LHCN-M2 (cell line): Measurements from ENCODE around the gene BTC. TPM values are rescaled to one million over a fixed set of nuclear protein-coding genes. Genes with fewer than 3 reads are reported as not detected.
"Not testable (repeated sequence)": the region's sequence is repeated elsewhere in the genome, so short reads cannot be mapped to it uniquely, and the experiment has no call there.

ENCODE experiments used
- DNase-seq: peaks from one replicate; pipeline ENCODE4 v3.0.0-alpha.2; 2012; ENCODE audit warnings: low read depth
- total RNA-seq: library from RNA; depleted of rRNA; stranded (reverse); fragments of >200 nt; gene quantifications from 2 replicates; pipeline ENCODE4 v1.2.3, GENCODE V29; 2014; rRNA removed

The BTC gene
- total RNA-seq, 1 experiment from 2014 or later = 0.40 TPM

DNA sequence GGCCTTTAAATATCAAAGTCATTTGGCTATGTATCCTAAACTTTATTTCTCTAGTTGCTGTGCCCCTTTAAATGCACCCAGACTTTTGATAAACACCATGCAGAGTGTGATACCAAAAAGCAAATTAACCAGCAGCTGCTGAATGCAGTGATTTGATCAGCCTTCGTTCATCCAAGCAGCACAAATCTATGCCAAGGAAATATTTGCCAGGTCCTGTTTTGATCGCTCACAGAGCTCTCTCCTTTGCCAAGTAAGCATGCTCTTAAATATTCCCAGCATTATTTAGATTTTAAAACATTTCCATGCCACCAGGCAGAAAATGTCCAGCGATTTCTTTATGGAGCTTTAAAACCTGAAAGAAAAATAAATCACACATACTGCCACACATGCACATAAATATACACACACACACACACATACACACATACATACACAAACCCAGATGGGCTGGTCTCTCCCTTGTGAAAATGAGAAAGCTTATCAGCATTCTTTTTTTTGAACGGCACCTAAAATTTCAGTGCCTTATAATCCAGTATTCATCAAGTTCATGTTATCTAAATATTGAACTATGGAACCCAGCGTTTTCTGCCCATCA lies 35.7 kb downstream of the BTC start:
- no peak for DNase-seq

DNA sequence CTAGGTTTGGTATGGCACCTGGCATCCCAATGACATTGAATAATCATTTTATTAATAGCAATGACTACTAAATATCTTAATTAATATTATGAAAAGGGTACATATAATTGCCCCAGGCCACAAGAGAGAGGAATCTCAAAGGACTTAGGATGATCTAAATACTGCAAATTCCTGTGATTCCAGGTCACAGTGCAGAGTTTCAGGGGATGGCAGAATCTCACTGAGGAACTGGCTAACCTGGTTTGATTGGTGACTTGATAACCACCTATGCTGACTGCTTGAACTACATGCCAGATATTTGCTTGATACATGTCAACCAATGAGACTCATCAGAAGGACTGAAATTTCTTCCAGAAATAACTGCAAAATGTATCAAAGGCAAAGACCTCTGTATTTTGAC lies 37.2 kb downstream of the BTC start:
- no peak for DNase-seq

DNA sequence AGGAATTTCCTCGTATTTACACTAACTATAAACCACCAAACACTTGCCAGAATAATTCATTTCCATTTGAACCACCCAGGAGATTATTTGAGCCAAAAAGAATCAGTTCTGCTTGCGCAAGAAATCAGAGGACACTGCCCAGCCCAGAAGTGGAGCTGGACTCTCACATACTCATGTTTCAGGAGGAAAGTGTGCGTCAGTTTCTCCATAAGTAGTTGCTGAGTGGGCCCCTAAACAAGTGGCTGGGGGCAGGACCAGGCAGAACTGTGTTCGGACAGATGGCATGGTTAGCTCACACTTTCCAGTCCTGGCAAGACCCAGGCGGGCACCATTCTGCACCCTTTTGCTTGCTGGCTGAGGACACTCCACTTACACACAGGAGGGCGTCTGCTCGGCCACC lies 38.8 kb downstream of the BTC start:
- peak; percentile 36 for DNase-seq

DNA sequence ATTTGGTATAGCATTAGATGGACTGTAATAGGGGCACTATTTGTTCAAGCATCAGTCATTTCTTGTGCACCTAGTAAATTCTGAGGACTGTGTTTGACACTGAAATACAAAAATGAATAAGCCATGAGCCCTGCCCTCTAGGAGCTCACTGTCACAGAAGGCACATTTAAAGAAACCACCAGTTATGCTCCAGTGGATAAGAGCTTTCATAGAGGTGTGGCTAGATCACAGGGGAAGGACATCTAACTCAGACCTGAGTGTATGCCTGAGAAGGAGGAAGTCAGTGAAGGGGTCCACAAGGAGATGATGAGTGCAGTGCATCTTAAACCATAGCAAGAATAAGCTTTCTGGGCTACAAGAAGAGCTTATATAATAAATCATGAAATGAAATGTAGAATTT lies 40.1 kb downstream of the BTC start:
- no peak for DNase-seq

DNA sequence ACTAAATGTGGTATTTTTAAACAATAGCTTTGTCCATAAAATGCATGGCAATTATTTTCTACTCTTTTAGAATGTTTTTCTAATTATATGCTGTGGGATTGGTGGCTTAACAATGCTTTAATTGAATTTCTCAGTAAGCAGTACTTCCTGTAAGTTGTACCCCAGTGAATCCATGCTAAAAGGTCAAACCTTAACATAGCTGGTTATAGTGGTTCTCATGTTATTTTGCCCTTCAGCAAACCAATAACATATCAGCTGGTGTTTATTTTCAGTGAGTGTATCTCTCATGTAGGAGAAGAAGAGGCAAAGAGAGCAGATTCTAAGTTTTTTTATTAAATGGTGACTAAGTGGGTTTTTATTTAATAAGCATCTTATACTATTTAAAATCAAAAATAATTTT lies 41.5 kb downstream of the BTC start:
- DNase-seq = no peak

DNA sequence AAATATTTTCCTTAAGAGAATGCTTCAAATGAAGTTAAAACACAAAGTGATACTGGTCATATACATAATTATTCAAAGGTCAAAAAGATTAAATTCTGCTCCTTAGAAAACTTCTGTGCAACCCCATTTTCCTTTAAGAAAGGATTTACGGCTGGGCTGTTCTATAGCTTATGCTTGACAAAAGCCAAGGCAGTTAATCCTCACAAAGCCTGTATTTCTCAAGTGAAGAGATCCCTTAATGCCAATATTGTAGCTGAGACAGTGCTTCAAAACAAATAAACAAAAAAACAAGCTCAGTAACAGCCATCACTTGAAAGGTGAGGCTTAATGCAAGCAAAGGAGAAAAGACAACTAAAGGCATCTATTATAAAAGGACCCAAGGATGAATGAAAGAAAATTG lies 42.5 kb downstream of the BTC start:
- no peak for DNase-seq

DNA sequence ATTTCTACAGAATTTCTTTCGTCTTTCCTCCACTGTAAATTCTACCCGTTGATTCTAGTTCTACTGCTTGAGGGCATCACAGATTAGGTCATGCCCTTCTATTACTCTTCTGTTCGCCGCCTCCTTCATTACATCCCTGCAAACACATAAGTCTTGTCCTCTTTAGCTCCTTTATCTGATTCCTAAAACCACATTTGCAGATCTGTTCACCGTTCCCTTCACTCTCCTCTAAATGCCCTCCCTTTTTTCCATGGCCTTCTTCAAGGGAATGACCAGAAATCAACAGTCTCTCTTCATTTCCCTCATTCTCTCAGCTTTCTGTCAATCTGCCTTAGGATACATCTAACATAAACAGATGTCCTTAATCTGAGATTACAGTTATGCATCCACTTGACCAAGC lies 43.1 kb downstream of the BTC start:
- no peak for DNase-seq

DNA sequence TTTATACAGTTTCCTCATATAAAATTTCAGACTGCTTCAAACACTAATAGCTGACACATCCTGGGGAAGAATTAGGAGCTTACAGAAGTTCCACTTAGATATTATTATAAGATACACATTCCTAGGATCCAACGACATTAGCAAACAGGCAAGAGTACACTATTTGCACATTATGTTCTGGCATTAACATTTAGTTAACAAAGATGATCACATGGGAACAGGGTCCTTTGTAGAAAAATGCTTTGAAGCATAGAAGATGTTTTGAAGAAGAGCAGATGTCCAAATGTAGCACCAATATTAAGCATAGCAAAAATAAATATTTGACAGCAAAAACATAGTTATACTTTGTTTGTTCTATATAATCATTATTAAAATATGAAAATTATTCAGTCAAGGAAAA lies 52.1 kb downstream of the BTC start:
- no peak for DNase-seq

DNA sequence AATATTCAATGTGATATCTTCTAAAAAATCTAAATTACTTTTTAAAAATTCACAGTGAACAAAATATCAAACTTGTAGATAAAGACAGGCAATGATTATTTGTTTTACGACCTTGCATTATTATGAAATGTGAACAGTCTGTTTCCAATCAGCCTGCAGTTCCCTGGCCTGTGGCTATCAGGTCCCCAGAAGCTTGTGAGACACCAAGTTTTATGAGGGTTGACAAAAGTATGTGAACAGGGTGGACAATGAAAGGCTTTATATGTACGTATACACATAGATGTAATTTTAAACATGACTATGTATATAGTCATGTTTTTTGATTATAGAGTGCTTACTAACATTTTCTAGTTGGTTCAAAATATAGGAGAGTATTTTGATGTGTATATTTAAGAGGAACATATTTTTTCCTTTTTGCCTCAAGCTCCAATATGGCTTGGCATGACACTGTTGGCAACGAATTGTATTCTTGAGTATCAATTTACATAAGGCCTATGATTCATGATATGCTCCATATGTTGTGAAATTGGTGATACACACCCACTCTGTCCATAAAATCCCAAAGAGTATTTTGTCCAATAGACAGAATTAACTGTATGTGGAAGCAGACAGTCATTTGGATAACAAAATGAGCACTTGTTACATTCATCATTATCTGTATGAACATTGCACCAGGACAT lies 55.7 kb downstream of the BTC start:
- peak; percentile 43 for DNase-seq

DNA sequence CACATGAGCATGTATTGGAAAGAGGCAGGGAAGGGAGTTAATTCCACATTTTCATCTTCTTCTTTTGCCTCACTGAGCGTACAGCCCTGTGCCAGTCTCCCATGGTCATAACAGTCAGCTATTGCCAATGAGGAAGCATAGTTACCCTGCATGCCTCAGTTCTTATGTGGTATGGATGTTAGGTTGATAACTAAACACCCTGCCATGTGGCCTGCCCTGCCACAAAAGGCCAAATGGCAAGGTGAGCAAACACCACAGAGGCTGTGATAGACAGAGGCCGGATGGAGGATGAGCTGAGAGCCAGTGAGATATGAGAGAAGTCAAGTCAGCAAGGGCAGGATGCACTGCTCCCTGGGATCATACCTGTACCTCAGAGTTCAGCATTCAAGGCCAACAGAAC lies 59.3 kb downstream of the BTC start:
- no peak for DNase-seq

DNA sequence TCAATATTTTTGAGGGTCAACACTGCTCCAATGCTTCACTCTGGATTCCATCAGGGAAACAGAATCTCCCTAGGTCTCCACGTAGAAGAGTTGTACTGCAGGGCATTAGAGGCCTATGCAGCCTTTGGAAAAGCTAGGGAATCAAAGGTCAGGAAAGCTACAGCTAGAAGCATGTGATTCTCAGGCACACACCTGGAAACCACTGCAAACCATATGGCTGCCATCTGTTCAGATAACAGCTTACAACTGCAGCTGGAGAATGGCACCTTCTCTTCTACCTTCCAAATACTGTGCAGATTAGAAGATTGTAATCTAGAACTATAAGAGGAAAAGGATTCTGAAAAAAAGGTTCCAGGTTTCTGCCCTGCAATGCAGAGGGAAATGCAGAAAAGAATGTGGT lies 60.6 kb downstream of the BTC start:
- no peak for DNase-seq

DNA sequence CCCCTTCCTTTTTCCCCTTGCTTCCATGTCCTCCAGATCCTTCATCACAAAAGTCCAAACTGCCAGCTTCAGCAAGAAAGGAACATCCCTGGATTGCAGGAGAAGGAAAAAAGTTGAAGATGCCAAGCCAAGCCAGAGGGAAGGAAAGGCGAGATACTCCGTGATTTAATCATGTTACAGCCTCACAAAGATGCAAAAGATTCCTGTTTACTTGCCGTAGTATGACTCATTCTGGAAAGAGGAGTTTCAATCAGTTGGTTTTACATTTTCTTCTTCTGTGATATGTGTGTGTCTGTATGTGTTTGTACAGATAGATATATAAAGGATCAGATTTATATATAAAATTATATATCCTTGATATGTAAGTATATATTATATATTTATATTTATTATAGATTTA lies 69.3 kb downstream of the BTC start:
- DNase-seq = peak; percentile 13

DNA sequence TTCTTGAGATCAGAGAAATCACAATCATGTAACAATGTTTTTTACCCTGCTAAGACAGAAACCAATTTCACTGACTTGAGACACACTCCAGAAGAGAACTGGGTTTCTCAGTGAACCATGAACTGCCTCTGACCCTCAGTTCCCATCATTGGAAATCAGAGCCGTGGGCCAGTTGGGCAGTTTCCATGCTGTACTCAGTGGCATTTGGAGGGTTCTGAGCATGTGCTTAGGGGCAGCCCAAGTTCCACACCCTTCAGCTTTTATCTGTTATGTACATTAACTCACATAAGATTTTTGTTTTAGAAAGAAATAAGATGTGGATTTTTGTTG lies 77.9 kb downstream of the BTC start:
- DNase-seq = no peak

DNA sequence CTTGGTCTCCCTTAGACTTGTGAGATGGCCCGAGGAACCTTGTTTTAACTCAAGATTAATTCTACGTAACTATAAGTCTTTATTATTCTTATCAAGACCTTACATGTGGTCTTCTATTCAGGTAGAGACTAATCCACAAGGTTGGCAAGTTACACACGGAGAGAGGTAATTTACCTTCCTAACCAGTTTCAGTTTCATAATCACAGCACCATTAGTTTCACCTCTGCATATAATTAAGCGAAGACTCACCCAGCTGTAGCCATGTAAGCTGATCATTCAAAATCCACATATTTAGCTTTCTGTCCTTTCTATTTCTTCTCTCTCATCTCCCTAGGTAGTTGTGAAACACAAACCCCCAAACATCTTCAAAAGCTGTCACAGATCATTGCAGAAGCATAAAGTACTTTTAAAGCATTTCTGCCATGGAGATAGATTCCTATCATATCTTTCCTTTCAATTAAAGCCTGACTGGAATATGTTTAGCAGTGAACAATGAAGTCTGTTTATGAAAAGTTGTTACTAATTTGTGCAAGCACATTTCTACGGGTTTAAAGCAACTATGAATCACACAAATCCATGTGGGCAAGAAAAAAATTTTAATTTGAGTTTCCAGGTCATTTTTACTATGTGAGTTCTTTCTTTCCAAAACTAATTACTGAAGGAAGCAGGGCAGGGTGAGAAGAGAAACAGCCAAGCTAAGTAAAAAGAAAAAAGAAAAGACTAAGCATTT lies 78.5 kb downstream of the BTC start:
- no peak for DNase-seq

DNA sequence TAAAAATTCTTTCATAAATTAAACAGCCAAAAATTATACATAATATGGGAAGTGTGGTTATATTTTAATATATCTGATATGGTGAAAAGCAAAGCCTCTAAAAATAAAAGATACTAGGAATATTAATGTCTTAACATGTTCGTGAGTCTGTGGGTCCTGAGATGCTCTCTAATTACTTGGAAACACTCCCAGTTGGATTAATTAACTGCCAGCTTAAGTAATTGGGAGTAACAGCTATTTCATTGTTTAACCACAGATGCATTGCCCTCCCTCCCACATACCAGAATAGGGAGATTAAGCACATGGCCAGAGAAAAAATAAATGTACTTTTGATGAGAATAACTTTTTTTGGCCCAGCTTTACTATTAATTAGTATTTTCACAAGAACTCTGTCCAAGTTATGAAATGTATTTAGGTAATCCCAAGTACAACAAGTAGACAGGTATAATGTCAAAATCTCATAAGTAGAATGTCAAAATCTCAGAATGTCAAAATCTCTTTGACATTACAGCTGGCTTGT lies 79.7 kb downstream of the BTC start:
- no peak for DNase-seq

DNA sequence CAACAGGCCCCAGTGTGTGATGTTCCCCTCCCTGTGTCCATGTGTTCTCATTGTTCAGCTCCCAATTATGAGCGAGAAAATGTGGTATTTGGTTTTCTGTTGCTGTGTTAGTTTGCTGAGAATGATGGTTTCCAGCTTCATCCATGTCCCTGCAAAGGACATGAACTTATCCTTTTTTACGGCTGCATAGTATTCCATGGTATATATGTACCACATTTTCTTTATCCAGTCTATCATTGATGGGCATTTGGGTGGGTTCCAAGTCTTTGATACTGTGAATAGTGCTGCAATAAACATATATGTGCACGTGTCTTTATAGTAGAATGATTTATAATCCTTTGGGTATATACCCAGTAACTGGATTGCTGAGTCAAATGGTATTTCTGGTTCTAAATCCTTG lies 86.2 kb downstream of the BTC start:
- DNase-seq = not testable (repeated sequence)

Other genes starting within 250 kb of the BTC start
- gene PARM1, start 138.6 kb upstream of the BTC start, total RNA-seq = 1.2 and 2.0 TPM in 2 replicates